Measurements from ENCODE around the gene TNNT3.

DNA sequence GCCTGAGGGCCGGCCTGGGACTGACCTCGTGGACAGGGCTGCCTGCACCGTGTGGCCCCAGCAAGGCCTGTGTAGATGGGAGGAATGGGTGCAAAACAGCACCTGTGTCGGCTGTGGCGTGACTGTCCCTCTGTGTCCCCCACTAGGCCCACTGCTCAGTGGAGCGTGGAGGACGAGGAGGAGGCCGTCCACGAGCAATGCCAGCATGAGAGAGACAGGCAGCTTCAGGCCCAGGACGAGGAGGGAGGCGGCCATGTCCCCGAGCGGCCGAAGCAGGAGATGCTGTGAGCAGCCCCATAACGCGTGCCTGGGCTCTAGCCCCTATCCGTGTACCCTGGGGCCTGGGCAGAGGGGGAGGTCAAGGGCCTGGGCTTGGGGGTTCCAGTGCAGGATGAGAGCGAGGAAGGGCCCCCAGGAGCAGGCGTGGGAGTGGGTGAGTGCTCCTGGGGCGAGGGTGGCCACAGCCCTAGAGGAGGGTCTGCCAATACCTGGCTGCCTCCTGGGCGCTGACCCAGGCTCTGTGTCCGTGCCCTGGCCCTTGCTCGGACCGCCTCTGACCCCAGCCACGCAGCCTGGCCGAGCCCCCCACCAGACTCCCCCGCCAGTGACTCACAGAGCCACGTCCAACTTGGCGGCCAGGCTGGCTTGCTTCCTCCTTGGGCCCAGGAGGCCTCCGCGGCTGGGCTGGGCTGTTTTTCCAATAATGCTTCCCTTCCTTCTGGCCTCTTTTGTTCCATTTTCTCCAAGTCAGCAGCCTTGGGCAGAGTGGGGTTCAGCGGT lies 39.4 kb upstream of the TNNT3 start:
- TF ChIP-seq, protein P1, sequence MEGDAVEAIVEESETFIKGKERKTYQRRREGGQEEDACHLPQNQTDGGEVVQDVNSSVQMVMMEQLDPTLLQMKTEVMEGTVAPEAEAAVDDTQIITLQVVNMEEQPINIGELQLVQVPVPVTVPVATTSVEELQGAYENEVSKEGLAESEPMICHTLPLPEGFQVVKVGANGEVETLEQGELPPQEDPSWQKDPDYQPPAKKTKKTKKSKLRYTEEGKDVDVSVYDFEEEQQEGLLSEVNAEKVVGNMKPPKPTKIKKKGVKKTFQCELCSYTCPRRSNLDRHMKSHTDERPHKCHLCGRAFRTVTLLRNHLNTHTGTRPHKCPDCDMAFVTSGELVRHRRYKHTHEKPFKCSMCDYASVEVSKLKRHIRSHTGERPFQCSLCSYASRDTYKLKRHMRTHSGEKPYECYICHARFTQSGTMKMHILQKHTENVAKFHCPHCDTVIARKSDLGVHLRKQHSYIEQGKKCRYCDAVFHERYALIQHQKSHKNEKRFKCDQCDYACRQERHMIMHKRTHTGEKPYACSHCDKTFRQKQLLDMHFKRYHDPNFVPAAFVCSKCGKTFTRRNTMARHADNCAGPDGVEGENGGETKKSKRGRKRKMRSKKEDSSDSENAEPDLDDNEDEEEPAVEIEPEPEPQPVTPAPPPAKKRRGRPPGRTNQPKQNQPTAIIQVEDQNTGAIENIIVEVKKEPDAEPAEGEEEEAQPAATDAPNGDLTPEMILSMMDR (IDR thresholded peaks at IDR 0.05), result no peak
- TF ChIP-seq POLR2A (IDR thresholded peaks at IDR 0.05) (no peak), POLR2AphosphoS5 (IDR thresholded peaks at IDR 0.05) (peak in 2 of 3 donors; percentile 15 to 55)
